GM18505 (cell line): ENCODE measurements around the gene ZDHHC11B.

Experiments used
- ATAC-seq: cut with Tn5 transposase; IDR thresholded peaks from one replicate; pipeline ENCODE4 v1.9.1; 2021; ENCODE audit not compliant: unreplicated experiment
- POLR2A ChIP-seq: IDR thresholded peaks from 4 replicates; pipeline ENCODE4 v1.6.1; 2011; ENCODE audit warnings: borderline replicate concordance; ENCODE audit not compliant: insufficient read depth, insufficient read length; ENCODE audit errors: extremely low read depth

The ZDHHC11B gene

GRCh38 chr5:670396-671270 lies 113.9 kb downstream of the ZDHHC11B start:
- ATAC-seq, result no peak
- TF ChIP-seq POLR2A, result no peak

DNA sequence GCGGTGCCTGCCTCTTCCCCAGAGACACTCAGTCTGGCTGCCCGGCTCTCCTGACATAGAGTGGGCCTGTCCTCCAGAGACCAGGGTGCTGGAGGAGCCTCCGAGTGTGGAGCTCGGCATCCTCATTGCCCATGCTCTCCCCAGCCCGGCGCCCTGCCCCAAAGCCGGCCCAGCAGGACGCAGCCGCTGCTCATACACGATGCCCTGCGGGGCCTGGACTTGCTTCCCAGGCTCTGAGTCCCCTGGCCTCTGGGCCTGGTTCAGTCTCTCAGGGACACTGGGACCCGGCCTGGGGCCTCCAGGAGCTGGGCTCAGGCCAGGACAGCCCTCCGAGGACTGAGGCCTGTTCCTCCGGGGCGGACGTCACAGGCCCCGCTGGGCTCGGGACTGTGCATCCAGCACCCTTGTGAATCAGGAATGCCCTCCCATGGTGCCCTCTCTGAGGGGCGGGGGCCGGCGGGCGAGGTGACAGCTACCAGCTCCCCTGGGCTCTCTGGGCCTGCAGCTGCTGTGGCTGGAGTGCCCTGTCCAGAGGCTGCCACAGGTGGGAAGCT lies 114.6 kb downstream of the ZDHHC11B start:
- no peak for ATAC-seq

GRCh38 chr5:669111-669841 lies 115.3 kb downstream of the ZDHHC11B start:
- no peak for ATAC-seq
- no peak for TF ChIP-seq POLR2A

More for the DNA sequence above, 114.6 kb downstream of the ZDHHC11B start:
- TF ChIP-seq POLR2A, result no peak

GRCh38 chr5:668283-668995 lies 116.1 kb downstream of the ZDHHC11B start:
- ATAC-seq, result no peak

DNA sequence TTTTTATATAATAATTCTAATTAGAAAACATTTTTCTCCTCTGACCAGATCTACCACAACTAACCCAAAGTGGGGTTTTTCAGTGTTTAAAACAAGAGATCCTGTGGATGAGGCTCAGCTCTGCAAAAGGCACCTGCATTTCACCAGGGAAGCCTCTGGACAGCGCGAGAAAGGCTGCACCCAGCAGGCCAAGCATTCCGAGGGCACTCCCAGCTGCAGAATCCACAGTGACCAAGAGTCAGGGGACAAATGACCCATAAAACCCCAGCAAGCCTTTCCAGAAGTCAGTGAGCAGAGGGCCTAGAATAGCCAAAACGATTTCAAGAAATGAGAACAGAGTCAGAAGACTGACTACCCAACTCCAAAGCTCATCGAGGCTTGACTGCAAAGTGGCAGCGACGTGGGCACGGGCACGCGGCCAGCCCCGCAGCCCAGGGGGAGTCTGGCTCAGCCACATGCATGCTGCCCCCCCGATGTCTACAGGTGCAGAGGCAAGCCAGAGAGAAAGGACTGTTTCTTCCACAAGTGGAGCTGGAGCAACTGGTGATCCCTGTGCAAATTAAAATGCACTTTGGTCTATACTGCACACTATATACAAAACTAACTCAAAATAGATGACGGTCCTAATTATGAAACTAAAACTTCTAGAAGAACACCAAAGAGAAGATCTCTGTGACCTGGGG lies 117.6 kb downstream of the ZDHHC11B start:
- no peak for ATAC-seq
- TF ChIP-seq POLR2A, result no peak

More at GRCh38 chr5:668283-668995, 116.1 kb downstream of the ZDHHC11B start:
- TF ChIP-seq POLR2A, result no peak

DNA sequence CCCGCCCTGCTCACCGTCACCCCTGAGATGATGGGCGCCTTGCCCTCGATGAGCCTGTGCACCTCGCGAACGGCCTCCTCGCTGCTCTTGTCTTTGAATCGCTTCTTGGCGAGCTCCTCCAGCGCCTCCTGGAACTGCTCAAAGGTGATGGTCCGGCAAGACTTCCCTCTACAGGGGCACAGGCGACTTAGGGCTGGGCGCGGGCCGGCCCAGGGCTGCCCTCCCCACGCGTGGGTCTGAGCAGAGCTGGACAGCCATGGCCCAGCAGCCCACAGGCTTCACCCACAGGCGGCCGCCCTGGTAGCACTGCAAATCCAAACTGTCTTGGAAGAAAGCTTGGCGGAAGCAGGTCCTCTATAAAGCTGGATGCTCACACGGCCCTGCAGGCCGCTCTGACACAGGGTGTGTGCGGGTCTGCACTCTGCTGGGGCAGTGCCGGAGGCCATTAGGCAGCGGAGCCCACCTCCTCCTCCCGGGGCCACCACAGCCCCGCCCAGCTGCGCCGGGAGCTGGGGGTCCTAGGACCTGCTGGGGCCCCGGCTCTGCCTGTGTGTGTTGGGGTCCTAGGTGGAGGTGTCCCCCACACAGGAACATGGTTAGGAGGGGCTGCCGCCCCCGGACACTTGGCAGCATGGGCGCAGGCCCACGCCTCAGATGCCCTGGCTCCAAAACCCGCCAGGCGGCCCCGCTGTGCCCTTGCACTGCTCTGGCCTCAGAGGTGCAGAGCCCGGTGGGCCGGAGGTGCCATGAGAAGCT lies 118.4 kb downstream of the ZDHHC11B start:
- no peak for TF ChIP-seq POLR2A
- ATAC-seq, result no peak

- no peak for TF ChIP-seq POLR2A
- no peak for ATAC-seq
Observed at GRCh38 chr5:665541-665955, 119.0 kb downstream of the ZDHHC11B start.

DNA sequence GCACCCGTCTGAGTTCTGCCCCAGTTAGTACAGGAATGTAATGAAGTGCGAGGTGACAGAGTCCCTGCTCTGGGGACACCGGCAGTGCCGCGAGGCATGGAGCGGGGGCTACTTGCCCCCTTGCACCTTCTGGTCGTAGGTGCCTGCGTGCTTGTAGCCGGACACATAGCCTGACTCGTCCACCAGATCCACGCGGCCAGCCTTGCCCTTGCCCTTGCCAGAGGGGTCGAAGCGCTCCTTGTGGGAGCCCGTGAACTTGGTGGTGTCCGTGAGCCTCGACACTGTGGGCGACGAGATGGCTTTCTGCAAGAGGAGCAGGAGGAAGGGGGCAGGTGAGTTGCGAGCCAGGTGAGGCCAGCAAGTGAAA lies 119.6 kb downstream of the ZDHHC11B start:
- no peak for ATAC-seq
- no peak for TF ChIP-seq POLR2A

DNA sequence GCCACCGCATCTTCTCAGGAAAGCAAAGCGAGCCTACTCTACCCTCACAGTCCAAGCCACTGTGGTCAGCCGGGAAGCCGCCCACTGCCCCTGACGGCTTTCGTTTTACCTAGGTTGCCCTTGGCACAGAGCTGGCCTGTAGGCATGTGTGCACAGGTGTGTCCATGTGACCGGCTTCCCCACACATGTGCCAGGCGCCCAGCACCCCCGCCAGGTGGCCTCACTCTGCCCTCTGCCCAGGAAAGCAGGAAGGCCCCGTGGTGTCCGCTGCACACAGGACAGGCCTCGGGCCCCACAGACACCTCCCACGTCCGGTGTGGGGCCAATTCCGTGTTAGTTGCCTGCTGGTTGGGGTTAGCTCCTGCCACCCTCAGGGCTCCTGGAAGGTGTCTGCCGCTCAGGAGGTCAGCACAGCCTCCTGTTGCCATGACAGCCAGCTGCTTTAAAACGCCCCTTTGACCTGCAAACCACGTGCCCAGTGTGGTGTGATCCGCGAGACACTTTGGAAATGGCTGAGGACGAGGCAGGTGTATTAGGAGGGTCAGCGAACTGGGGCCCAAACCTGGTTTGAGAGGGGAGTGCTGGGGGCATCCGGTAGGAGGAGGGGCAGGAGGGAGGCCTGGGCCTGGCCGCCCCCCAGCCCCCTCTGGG lies 120.1 kb downstream of the ZDHHC11B start:
- ATAC-seq, result no peak
- TF ChIP-seq POLR2A, result no peak

DNA sequence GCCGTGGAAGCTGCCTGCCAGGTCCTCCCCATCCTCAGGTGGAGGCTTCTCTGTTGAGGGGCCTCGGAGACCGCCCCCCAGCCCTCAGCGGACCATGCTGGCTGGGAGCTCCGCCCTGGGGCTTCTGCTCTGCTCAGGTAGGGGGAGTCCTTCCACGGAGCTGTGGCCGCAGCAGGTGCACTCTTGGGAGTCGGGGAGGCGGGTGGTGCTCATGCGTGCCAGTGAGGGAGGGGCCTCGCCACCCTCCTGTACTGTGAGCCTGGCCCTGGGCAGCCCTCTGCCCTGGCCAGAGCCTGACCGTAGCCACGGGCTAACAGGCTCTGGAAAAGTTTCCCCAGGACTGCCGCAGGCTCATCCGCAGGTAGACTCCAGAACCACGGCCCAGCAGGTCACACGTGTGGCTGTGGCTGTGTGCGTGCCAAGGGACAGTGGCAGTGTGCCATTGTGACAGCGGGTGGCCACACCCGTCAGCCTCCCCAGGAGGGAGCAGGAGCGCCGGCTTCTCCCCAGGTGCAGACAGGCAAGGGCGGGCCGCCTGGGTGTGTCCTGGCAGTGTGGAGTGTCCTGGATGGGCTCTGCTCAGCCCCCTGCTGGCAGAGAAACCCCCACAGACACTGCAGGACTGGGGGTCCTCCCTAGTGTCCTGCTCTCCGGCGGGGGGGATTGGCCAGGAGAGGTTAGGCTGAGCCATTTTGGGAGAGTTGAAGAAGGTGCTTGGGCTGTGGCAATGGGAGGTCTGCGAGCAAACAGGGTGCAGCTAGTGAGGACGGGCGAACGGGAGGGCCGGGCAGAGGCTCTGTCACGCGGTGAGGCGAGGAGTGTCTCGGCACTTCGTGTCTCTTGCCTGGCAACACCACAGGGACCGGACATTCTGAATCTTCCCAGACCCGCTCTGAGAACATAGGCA lies 120.8 kb downstream of the ZDHHC11B start:
- no peak for TF ChIP-seq POLR2A
- no peak for ATAC-seq
